ENCODE data around the gene CLOCK.

CLOCK gene

DNA sequence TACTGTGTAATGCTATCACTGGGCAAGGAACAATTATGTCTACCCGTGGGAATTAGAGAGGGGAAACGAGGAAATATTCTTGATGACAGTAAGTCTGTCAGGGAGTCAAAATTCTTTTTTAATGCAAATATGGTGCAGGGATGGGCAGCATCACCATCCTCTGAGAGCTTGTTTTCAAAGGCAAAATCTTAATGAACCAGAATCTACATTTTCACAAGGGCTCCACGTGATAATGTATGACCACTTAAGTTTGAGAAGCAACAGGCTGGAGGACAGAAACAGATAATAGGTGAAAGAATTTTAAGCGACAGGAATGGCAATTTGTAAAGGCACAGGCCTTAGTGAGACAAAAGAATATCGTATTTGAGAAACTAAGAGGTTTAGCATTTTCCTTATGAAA is 63.4 kb downstream of the CLOCK start:
- TF ChIP-seq, protein P1, sequence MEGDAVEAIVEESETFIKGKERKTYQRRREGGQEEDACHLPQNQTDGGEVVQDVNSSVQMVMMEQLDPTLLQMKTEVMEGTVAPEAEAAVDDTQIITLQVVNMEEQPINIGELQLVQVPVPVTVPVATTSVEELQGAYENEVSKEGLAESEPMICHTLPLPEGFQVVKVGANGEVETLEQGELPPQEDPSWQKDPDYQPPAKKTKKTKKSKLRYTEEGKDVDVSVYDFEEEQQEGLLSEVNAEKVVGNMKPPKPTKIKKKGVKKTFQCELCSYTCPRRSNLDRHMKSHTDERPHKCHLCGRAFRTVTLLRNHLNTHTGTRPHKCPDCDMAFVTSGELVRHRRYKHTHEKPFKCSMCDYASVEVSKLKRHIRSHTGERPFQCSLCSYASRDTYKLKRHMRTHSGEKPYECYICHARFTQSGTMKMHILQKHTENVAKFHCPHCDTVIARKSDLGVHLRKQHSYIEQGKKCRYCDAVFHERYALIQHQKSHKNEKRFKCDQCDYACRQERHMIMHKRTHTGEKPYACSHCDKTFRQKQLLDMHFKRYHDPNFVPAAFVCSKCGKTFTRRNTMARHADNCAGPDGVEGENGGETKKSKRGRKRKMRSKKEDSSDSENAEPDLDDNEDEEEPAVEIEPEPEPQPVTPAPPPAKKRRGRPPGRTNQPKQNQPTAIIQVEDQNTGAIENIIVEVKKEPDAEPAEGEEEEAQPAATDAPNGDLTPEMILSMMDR (IDR thresholded peaks at IDR 0.05; ENCODE audit: control extremely low read depth, extremely low read depth, low read depth, missing control alignments), result no peak
- ChIA-PET CTCF (interaction anchor here (1.6 kb wide), 1 partner anchor 19 kb away, joined by 3 read pairs; no protein-coding TSS in a partner anchor), POLR2A (no interaction called here)
- no peak for DNase-seq (ENCODE audit: extremely low spot score)

DNA sequence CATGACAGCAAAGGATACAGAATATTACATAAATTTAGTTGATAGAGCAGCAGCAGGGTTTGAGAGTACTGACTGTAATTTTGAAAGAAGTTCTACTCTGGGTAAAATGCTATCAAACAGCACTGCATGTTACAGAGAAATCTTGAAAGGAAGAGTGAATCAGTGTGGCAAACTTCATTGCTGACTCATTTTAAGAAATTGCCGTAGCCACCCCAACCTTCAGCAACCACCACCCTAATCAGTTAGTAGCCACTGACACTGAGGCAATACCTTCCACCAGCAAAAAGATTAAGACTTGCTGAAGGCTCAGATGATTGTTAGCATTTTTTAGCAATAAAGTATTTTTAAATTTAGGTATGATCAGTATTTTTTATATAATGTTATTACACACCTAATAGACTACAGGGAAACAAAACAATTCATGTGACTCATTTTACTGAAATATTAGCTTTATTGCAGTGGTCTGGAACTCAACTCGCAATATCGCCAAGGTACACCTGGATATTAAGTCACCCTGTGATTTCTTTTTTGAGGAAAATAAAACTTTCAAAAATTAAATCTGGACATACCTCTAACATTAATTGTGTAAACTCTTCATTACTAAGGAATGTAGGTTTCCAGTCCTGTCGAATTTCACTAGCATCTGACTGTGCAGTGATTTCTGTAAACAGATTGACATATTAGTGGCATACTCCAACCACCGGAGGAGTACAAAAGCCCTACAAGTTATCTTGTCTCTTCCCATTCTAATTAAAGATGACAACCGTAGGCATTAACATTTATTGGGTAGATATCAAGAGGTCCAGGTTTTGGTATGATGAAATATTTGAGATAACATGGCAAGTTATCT is 71.1 kb downstream of the CLOCK start:
- DNase-seq (ENCODE audit: extremely low spot score), result no peak
- ChIA-PET POLR2A (no interaction called here), CTCF (no interaction called here)
- TF ChIP-seq, protein P1 (IDR thresholded peaks at IDR 0.05; ENCODE audit: control extremely low read depth, extremely low read depth, low read depth, missing control alignments), result no peak

DNA sequence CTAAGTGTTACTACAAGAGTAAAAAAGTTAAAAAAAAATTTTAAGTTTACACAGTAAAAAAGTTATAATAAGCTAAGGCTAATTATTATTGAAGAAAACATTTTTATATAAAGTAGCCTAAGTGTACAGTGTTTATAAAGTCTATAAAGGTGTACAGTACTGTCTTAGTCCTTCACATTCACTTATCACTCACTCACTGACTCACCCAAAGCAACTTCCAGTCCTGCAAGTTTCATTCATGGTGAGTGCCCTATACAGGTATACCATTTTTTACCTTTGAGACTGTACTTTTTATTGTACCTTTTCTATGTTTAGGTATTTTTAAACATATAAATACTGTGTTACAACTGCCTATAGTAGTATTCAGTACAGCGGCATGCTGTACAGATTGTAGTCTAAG is 76.7 kb downstream of the CLOCK start:
- ChIA-PET CTCF (interaction anchor here (0.7 kb wide), 1 partner anchor 9 kb away, joined by 3 read pairs; no protein-coding TSS in a partner anchor), POLR2A (no interaction called here)
- TF ChIP-seq, protein P1 (IDR thresholded peaks at IDR 0.05; ENCODE audit: control extremely low read depth, extremely low read depth, low read depth, missing control alignments), result no peak
- no peak for DNase-seq (ENCODE audit: extremely low spot score)

DNA sequence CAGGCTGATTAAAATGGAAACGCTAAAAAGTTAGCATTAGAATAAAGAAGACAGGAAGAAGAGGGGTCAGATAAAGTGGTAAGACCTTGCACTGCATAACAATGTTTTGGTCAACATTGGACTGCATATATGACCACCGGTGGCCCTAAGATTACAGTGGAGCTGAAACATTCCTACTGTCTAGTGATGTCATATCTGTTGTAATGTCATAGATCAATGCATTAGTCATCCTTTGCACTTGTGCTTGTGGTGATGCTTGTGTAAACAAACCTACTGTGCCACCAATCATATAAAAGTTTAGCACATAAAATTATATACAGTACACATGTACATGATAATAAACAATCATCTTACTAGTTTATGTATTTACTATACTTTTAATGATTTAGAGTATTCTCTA is 78.0 kb downstream of the CLOCK start:
- no peak for DNase-seq (ENCODE audit: extremely low spot score)
- CTCF ChIA-PET, result interaction anchor here (1.1 kb wide), 1 partner anchor 25 kb away, joined by 3 read pairs; no protein-coding TSS in a partner anchor
- POLR2A ChIA-PET, result no interaction called here
- TF ChIP-seq, protein P1 (IDR thresholded peaks at IDR 0.05; ENCODE audit: control extremely low read depth, extremely low read depth, low read depth, missing control alignments), result no peak

DNA sequence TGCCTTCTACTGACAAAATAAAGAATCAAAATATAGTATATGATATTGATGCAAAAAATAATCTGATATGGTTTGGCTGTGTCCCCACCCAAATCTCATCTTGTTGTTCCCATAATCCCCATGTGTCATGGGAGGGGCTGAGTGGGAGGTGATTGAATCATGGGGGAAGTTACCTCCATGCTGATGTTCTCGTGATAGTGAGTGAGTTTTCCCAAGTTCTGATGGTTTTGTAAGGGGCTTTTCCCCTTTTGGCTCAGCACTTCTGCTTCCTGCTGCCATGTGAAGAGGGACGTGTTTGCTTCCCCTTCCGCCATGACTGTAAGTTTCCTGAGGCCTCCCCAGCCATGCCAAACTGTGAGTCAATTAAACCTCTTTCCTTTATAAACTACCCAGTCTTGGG is 80.7 kb downstream of the CLOCK start:
- no peak for DNase-seq (ENCODE audit: extremely low spot score)
- CTCF ChIA-PET, result no interaction called here
- TF ChIP-seq, protein P1 (IDR thresholded peaks at IDR 0.05; ENCODE audit: control extremely low read depth, extremely low read depth, low read depth, missing control alignments), result no peak
- POLR2A ChIA-PET, result no interaction called here

DNA sequence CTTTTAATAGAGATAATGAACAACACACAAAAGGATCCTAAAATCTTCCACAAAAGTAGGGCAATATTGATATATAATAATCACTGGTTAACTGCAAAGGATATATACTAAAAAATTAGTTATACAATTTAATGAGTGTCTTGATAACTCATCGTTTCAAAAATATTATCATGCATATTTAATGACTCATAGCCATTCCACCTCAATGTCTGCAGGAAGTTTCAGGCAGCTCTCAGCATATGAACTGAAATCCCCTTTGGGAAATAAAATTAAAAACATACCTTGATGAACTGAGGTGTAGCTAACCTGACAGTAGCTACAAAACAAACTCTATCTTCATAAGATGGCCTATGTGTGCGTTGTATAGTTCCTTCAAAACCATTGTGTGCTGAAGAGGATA is 88.1 kb downstream of the CLOCK start:
- ChIA-PET POLR2A (no interaction called here), CTCF (interaction anchor here (1.3 kb wide), 1 partner anchor 42 kb away, joined by 3 read pairs; no protein-coding TSS in a partner anchor)
- DNase-seq (ENCODE audit: extremely low spot score), result no peak
- TF ChIP-seq, protein P1 (IDR thresholded peaks at IDR 0.05; ENCODE audit: control extremely low read depth, extremely low read depth, low read depth, missing control alignments), result no peak
